CD4-positive, CD25-positive, alpha-beta regulatory T cell (primary cell): ENCODE results near the gene ZNF280C. TPM values are rescaled to one million over a fixed set of nuclear protein-coding genes. Genes with fewer than 3 reads are reported as not detected.

Experiments
- ATAC-seq, 2 donors: fragments of 150-1000 bp; cut with Tn5 transposase; one replicate each; pipeline ENCODE4 v1.10.0; 2021; ENCODE audit warnings: low read depth in 2 of 2, moderate number of reproducible peaks in 2 of 2, moderate library complexity in 1 of 2
- DNase-seq, 3 donors: peaks; one replicate each; pipeline versions ENCODE4 v3.0.0 to v3.0.0-alpha.2; 2012 to 2022; ENCODE audit warnings: mixed read lengths in 1 of 3
- H3K27ac ChIP-seq: one replicate; pipeline ENCODE4 v1.7.0; 2013; ENCODE audit warnings: mild to moderate bottlenecking, low read length; ENCODE audit not compliant: insufficient read depth, poor library complexity, severe bottlenecking
- H3K27me3 ChIP-seq: one replicate; pipeline ENCODE4 v1.7.0; 2013; ENCODE audit warnings: low read length; ENCODE audit not compliant: control insufficient read depth, insufficient read depth
- H3K36me3 ChIP-seq: one replicate; pipeline ENCODE4 v1.7.0; 2013; ENCODE audit warnings: mild to moderate bottlenecking, low read length, moderate library complexity; ENCODE audit not compliant: control insufficient read depth, insufficient read depth
- H3K4me1 ChIP-seq: 2 replicates; pipeline ENCODE4 v1.7.0; 2013; ENCODE audit warnings: mild to moderate bottlenecking, low read length; ENCODE audit not compliant: insufficient read depth, control insufficient read depth, poor library complexity, severe bottlenecking
- H3K4me3 ChIP-seq: one replicate; pipeline ENCODE4 v1.7.0; 2013; ENCODE audit warnings: low read depth, mild to moderate bottlenecking, low read length, moderate library complexity
- H3K9me3 ChIP-seq, 2 experiments: 1 replicate in 1 of 2; 2 replicates in 1 of 2; pipeline ENCODE4 v1.7.0; 2013; ENCODE audit warnings: low read length in 2 of 2, mild to moderate bottlenecking in 1 of 2, moderate library complexity in 1 of 2; ENCODE audit not compliant: control insufficient read depth in 2 of 2
- H3K27ac Mint-ChIP-seq, 3 donors: one replicate each; pipeline ENCODE4 v1.8.0; 2020 to 2022; ENCODE audit warnings: mild to moderate bottlenecking in 3 of 3, mixed read lengths in 3 of 3, moderate library complexity in 2 of 3
- H3K27me3 Mint-ChIP-seq: one replicate; pipeline ENCODE4 v1.8.0; 2022; ENCODE audit warnings: mild to moderate bottlenecking, mixed read lengths
- H3K36me3 Mint-ChIP-seq: one replicate; pipeline ENCODE4 v1.8.0; 2020; ENCODE audit warnings: mixed read lengths
- H3K4me1 Mint-ChIP-seq, 4 donors: one replicate each; pipeline ENCODE4 v1.8.0; 2020 to 2022; ENCODE audit warnings: mixed read lengths in 4 of 4, mild to moderate bottlenecking in 1 of 4
- H3K4me3 Mint-ChIP-seq, 4 donors: one replicate each; pipeline ENCODE4 v1.8.0; 2020 to 2022; ENCODE audit warnings: mild to moderate bottlenecking in 4 of 4, mixed read lengths in 4 of 4, moderate library complexity in 3 of 4
- H3K9me3 Mint-ChIP-seq, 7 donors: one replicate each; pipeline ENCODE4 v1.8.0; 2020 to 2022; ENCODE audit warnings: mixed read lengths in 7 of 7, mild to moderate bottlenecking in 3 of 7, moderate library complexity in 2 of 7
- polyA plus RNA-seq, 4 donors: library from polyadenylated mRNA; unstranded; fragments of 300-500 nt; fragmentation: Illumina TruSeq; gene quantifications; one replicate each; pipeline ENCODE4 v1.2.3, GENCODE V29; 2021
- total RNA-seq: library from RNA; stranded (reverse); gene quantifications from one replicate; pipeline ENCODE4 v1.2.3, GENCODE V29; 2022

Gene ZNF280C
- total and polyA plus RNA-seq, 5 donors from 2014 or later, result 3.0 to 8.9 (median 3.7) TPM

GRCh38 chrX:130174045-130174704 is 94.5 kb downstream of the ZNF280C start:
- no peaks in the 10 kb centered on the region for H3K27me3 ChIP-seq
- no peaks in the 10 kb centered on the region for H3K9me3 ChIP-seq
- Mint-ChIP-seq H3K27ac (peak overlapping the region; percentile 89 to 94 (median 91)), H3K9me3 (no peaks in the 10 kb centered on the region), H3K27me3 (no peaks in the 10 kb centered on the region), H3K4me3 (peak overlapping the region; percentile 90 to 93 (median 93)), H3K36me3 (peaks cover 7% of the 10 kb centered on the region), H3K4me1 (peaks cover 0 to 57% (median 39%) of the 10 kb centered on the region in 4 donors)
- peak overlapping the region; percentile 60 for H3K27ac ChIP-seq
- peak overlapping the region; percentile 91 for H3K4me3 ChIP-seq
- no peak for ATAC-seq
- DNase-seq, result no peak
- no peaks in the 10 kb centered on the region for H3K36me3 ChIP-seq
- H3K4me1 ChIP-seq, result peaks cover 46% of the 10 kb centered on the region

DNA sequence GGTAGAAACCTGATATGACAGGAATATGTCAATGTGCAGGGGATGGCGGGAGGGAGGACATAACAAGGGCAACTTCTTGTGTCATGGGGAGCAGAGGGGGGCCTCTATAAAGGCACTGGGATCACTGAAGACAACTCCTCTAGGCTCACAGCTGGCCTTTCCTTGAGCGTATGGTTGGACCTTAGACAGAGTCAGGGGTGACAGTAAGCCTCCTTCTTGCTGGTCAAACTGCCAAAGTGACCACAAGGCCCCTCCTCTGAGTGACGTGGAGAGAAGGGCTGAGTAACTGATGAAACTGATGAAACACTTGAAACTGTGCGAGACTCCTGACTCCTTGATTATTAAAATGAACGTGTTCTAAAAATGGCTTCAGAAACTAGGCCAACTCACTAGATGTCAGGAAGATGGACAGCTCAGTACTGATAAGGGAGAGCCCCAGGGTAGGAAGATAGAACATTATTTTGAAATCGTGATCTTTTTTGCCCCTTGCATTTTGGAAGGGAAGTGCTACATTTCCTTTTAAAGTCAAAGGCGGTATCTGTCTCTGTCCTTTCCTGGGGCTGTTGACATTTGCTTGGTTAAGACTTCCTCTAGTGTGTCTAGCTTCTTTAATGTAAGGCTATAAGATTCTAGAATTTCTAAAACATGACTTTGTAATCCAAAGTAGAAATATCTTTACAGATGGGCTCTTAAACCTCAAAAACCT is 95.4 kb downstream of the ZNF280C start:
- H3K36me3 ChIP-seq, result no peaks in the 10 kb centered on the region
- no peaks in the 10 kb centered on the region for H3K9me3 ChIP-seq
- peak overlapping the region; percentile 91 for H3K4me3 ChIP-seq
- peak overlapping the region; percentile 60 for H3K27ac ChIP-seq
- DNase-seq (peak in 2 of 3 donors; percentile 13 to 57), ATAC-seq (peak; percentile 26 to 42)
- no peaks in the 10 kb centered on the region for H3K9me3 Mint-ChIP-seq
- peaks cover 42% of the 10 kb centered on the region for H3K4me1 ChIP-seq
- no peaks in the 10 kb centered on the region for H3K27me3 ChIP-seq
- no peaks in the 10 kb centered on the region for H3K27me3 Mint-ChIP-seq
- peaks cover 7% of the 10 kb centered on the region for H3K36me3 Mint-ChIP-seq
- peaks cover 0 to 53% (median 39%) of the 10 kb centered on the region in 4 donors for H3K4me1 Mint-ChIP-seq
- H3K27ac Mint-ChIP-seq, result peak overlapping the region; percentile 89 to 94 (median 91)
- peak overlapping the region; percentile 90 to 93 (median 93) for H3K4me3 Mint-ChIP-seq

DNA sequence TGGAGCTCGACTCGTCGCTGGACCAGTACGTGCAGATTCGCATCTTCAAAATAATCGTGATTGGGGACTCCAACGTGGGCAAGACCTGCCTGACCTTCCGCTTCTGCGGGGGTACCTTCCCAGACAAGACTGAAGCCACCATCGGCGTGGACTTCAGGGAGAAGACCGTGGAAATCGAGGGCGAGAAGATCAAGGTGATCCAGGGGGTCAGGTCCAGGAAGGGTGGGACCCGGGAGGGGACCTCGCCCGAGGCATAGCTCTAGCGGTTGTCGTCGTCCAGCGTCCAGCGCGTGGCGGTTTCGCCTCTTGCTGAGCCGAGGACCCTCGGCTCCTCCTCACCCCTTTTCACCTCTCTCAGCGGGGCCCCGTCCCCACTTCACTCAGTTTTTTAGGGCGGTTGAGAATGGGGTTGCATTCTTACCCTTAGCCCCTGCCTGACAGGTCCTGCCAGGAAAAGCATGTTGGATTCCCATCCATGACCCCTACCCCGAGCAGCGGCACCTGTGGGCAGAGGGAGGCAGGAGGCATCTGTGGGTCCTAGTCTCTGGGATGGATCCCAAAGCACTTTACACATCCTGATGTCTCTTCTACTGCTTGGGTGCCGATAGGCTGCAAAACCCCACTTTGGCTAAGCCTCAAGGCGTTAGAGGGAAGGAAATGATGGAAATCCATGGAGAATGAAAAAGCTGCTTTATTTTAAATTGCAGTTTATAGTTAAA is 96.4 kb downstream of the ZNF280C start:
- H3K27ac ChIP-seq, result peak overlapping the region; percentile 60
- ATAC-seq (no peak), DNase-seq (no peak)
- no peaks in the 10 kb centered on the region for H3K36me3 Mint-ChIP-seq
- peak overlapping the region; percentile 90 to 93 (median 93) for H3K4me3 Mint-ChIP-seq
- H3K27me3 Mint-ChIP-seq, result no peaks in the 10 kb centered on the region
- H3K27ac Mint-ChIP-seq, result peak overlapping the region; percentile 89 to 94 (median 91)
- H3K4me3 ChIP-seq, result peak overlapping the region; percentile 91
- H3K9me3 Mint-ChIP-seq, result no peaks in the 10 kb centered on the region
- no peaks in the 10 kb centered on the region for H3K27me3 ChIP-seq
- H3K4me1 Mint-ChIP-seq, result peaks cover 0 to 47% (median 31%) of the 10 kb centered on the region in 4 donors
- H3K9me3 ChIP-seq, result no peaks in the 10 kb centered on the region
- peaks cover 40% of the 10 kb centered on the region for H3K4me1 ChIP-seq
- H3K36me3 ChIP-seq, result no peaks in the 10 kb centered on the region

- peaks cover 37% of the 10 kb centered on the region for H3K4me1 ChIP-seq
- peak; percentile 37 to 72 (median 54) for DNase-seq
- Mint-ChIP-seq H3K27me3 (no peaks in the 10 kb centered on the region), H3K4me3 (peak within 1 kb of the TSS; percentile 90 to 93 (median 93)), H3K9me3 (no peaks in the 10 kb centered on the region), H3K27ac (peak within 1 kb of the TSS; percentile 91 to 95 (median 94)), H3K36me3 (no peaks in the 10 kb centered on the region), H3K4me1 (peaks cover 6 to 47% (median 30%) of the 10 kb centered on the region in 4 donors)
- peak within 1 kb of the TSS; percentile 91 for H3K4me3 ChIP-seq
- H3K27ac ChIP-seq, result peak within 1 kb of the TSS; percentile 60
- H3K9me3 ChIP-seq, result no peaks in the 10 kb centered on the region
- peak; percentile 64 to 68 for ATAC-seq
- H3K27me3 ChIP-seq, result no peaks in the 10 kb centered on the region
- H3K36me3 ChIP-seq, result no peaks in the 10 kb centered on the region
These were observed 97.1 kb downstream of the ZNF280C start, which contains the start of gene RAB33A for GRCh38 chrX:130171446-130172126. Gene RAB33A (plus strand): TSS chrX:130171962. CDS start chrX:130172063, 101 bp downstream.

DNA sequence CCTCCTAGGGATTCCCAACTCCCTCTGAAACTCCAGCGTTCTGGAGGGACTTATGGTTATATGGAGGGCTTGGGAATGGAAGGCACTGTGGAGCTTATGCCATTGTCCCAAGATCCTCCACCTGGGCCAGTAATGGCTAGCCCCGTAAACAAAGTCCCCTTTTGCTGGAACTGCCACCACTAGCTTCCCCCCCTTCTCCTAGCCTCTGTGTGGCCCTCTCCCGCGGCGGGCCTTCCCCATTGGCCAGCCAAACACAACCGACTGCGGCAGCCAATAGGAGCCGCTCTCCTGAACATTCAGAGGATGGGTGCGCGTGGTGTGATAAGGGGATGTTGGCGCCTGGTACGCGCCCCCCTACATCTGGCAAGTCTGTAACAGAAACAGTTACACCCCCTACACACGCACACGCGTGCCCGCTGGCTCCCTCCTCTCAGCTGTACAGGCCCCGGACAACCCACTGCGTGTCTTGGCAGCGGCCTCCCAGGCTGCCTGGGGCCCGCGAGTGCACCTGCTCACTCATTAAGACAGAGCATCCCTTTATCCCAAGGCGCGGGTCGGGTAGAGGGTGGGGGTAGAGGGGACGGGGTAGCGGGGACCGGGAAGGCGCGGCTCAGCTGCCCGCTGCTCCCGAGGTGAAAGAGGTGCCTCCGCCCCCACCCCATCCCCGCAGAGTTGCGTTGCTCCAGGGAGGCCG is 97.8 kb downstream of the ZNF280C start:
- peak; percentile 61 to 79 (median 63) for DNase-seq

GRCh38 chrX:130167040-130167439 is 101.7 kb downstream of the ZNF280C start:
- H3K4me1 Mint-ChIP-seq, result peaks cover 6 to 53% (median 29%) of the 10 kb centered on the region in 4 donors
- Histone ChIP-seq H3K4me3 (peak overlapping the region; percentile 95), H3K36me3 (no peaks in the 10 kb centered on the region), H3K27me3 (no peaks in the 10 kb centered on the region), H3K4me1 (peaks cover 27% of the 10 kb centered on the region), H3K27ac (peak overlapping the region; percentile 86), H3K9me3 (no peaks in the 10 kb centered on the region)
- peak overlapping the region in 2 of 3 donors; percentile 89 to 95 for H3K27ac Mint-ChIP-seq
- H3K27me3 Mint-ChIP-seq, result no peaks in the 10 kb centered on the region
- peaks cover 4% of the 10 kb centered on the region for H3K36me3 Mint-ChIP-seq
- H3K9me3 Mint-ChIP-seq, result no peaks in the 10 kb centered on the region
- ATAC-seq (no peak), DNase-seq (no peak)
- H3K4me3 Mint-ChIP-seq, result peak overlapping the region; percentile 87 to 90 (median 88)

More for the DNA sequence above, 97.8 kb downstream of the ZNF280C start:
- no peaks in the 10 kb centered on the region for H3K27me3 Mint-ChIP-seq
- Histone ChIP-seq H3K27ac (peak overlapping the region; percentile 60), H3K27me3 (no peaks in the 10 kb centered on the region), H3K36me3 (no peaks in the 10 kb centered on the region), H3K9me3 (no peaks in the 10 kb centered on the region), H3K4me3 (peak overlapping the region; percentile 11), H3K4me1 (peaks cover 35% of the 10 kb centered on the region)
- H3K27ac Mint-ChIP-seq, result peak overlapping the region; percentile 88 to 95 (median 91)
- peaks cover 6 to 41% (median 26%) of the 10 kb centered on the region in 4 donors for H3K4me1 Mint-ChIP-seq
- H3K9me3 Mint-ChIP-seq, result no peaks in the 10 kb centered on the region
- peak overlapping the region; percentile 90 to 93 (median 93) for H3K4me3 Mint-ChIP-seq
- ATAC-seq, result peak; percentile 68 to 71
- H3K36me3 Mint-ChIP-seq, result no peaks in the 10 kb centered on the region

- Histone ChIP-seq H3K4me1 (peaks cover 27% of the 10 kb centered on the region), H3K27ac (peak overlapping the region; percentile 86), H3K4me3 (peak overlapping the region; percentile 95), H3K27me3 (no peaks in the 10 kb centered on the region), H3K9me3 (no peaks in the 10 kb centered on the region), H3K36me3 (no peaks in the 10 kb centered on the region)
- H3K9me3 Mint-ChIP-seq, result no peaks in the 10 kb centered on the region
- no peak for ATAC-seq
- H3K36me3 Mint-ChIP-seq, result peaks cover 4% of the 10 kb centered on the region
- H3K27me3 Mint-ChIP-seq, result no peaks in the 10 kb centered on the region
- DNase-seq, result no peak
- peak overlapping the region in 2 of 3 donors; percentile 90 to 95 for H3K27ac Mint-ChIP-seq
- H3K4me1 Mint-ChIP-seq, result peaks cover 6 to 57% (median 31%) of the 10 kb centered on the region in 4 donors
- peak overlapping the region; percentile 87 to 90 (median 88) for H3K4me3 Mint-ChIP-seq
These were observed 102.3 kb downstream of the ZNF280C start for GRCh38 chrX:130166503-130166777.
